ENCODE measurements around the gene DDX1.

GRCh38 chr2:15653806-15654726 is 62.4 kb downstream of the DDX1 start:
- TF ChIP-seq CTCF (optimal IDR thresholded peaks at IDR 0.05 in 1 of 3, IDR thresholded peaks at IDR 0.05 in 1 of 3, conservative IDR thresholded peaks at IDR 0.05 in 1 of 3; ENCODE audit: extremely low read depth in 1 of 3, insufficient read depth in 2 of 3, low read length in 3 of 3): no peak
- no peak for TF ChIP-seq EZH2 (IDR thresholded peaks at IDR 0.05; ENCODE audit: low read length)

Measured in keratinocyte (primary cell).